ENCODE data around the gene ADCK1. TPM values are rescaled to one million over a fixed set of nuclear protein-coding genes. Genes with fewer than 3 reads are reported as not detected.

ADCK1 gene
- total and polyA plus RNA-seq, 9 of the 15 experiments (the other 6 are each of a cell fraction or from before 2014, with no cell fraction given): 2.8 to 8.9 (median 4.3) TPM

DNA sequence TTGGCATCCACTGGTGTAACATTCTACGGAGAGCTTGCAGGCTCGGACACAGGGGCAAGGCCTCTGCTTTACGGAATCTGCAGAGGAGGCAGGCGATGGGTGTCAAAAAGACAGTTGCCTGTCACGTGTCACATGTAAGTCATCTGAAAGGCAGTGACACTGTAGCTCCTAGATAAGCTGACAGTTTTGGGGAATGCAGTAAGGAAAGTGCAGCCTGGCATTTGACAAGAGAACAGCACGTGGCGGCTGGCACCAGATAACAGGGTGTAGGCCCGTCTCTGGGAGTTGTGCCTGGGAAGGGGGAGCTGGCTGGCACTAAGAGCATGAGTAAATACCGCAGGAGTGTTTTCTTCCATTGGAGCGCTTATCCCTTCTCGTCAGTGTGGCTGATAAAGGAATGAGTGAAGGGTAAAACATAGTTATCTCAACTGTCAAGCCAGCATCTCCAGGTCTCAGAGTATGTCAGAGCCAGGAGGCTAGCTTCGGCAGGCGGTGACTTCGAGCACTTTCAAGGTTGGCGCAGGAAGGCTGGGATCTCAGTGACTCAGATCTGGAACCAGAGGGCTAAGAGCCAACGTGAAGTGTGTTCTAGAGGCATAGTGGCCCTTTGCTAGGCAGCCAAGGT lies 26.1 kb downstream of the ADCK1 start (continued):
- TF ChIP-seq JUN (IDR thresholded peaks at IDR 0.05; ENCODE audit: borderline replicate concordance, low read depth, low read length) (no peak), JUN (CRISPR knock-in tag; IDR thresholded peaks at IDR 0.05; ENCODE audit: borderline replicate concordance) (no peak), SIN3B (IDR thresholded peaks at IDR 0.05; ENCODE audit: low read depth) (no peak), CREM (IDR thresholded peaks at IDR 0.05; ENCODE audit: low read depth) (peak; percentile 69), CEBPG (CRISPR knock-in tag; IDR thresholded peaks at IDR 0.05) (no peak), CEBPG (tag; conservative IDR thresholded peaks at IDR 0.05 in 1 of 2, IDR thresholded peaks at IDR 0.05 in 1 of 2) (no peak), ZNF589 (CRISPR knock-in tag; IDR thresholded peaks at IDR 0.05; ENCODE audit: low read depth) (peak; percentile 68; the same call in 1 of the 2 replicates), POLR2G (IDR thresholded peaks at IDR 0.05; ENCODE audit: low read depth, low read length) (no peak), POLR2AphosphoS2 (IDR thresholded peaks at IDR 0.05; ENCODE audit: low read length) (no peak), IRF2 (CRISPR knock-in tag; IDR thresholded peaks at IDR 0.05) (no peak), SMARCB1 (IDR thresholded peaks at IDR 0.05; ENCODE audit: insufficient read length, low read depth) (no peak), NR2C1 (IDR thresholded peaks at IDR 0.05) (no peak), NR2C1 (tag; IDR thresholded peaks at IDR 0.05) (peak; percentile 59), ZNF76 (CRISPR knock-in tag; IDR thresholded peaks at IDR 0.05; ENCODE audit: borderline replicate concordance) (peak; percentile 44; the same call in 1 of the 2 replicates), KLF6 (CRISPR knock-in tag; IDR thresholded peaks at IDR 0.05; ENCODE audit: borderline replicate concordance) (no peak), ZNF707 (CRISPR knock-in tag; conservative IDR thresholded peaks at IDR 0.05) (no peak), ADNP (tag; IDR thresholded peaks at IDR 0.05) (no peak), NFYB (IDR thresholded peaks at IDR 0.05; ENCODE audit: extremely low read depth, insufficient read length) (no peak), NFE2 (IDR thresholded peaks at IDR 0.05; ENCODE audit: low read depth) (no peak), ZFP1 (CRISPR knock-in tag; IDR thresholded peaks at IDR 0.05) (peak; percentile 28; the same call in 1 of the 2 replicates), MED1 (CRISPR knock-in tag; IDR thresholded peaks at IDR 0.05; ENCODE audit: borderline replicate concordance) (no peak), NCOA6 (IDR thresholded peaks at IDR 0.05) (no peak), HMGXB4 (CRISPR knock-in tag; IDR thresholded peaks at IDR 0.05) (no peak), MTF1 (CRISPR knock-in tag; IDR thresholded peaks at IDR 0.05; ENCODE audit: borderline replicate concordance) (0 out of 2 replicates have a peak, but pooled peaks have one; percentile 37)
- TF ChIP-seq, protein P1, sequence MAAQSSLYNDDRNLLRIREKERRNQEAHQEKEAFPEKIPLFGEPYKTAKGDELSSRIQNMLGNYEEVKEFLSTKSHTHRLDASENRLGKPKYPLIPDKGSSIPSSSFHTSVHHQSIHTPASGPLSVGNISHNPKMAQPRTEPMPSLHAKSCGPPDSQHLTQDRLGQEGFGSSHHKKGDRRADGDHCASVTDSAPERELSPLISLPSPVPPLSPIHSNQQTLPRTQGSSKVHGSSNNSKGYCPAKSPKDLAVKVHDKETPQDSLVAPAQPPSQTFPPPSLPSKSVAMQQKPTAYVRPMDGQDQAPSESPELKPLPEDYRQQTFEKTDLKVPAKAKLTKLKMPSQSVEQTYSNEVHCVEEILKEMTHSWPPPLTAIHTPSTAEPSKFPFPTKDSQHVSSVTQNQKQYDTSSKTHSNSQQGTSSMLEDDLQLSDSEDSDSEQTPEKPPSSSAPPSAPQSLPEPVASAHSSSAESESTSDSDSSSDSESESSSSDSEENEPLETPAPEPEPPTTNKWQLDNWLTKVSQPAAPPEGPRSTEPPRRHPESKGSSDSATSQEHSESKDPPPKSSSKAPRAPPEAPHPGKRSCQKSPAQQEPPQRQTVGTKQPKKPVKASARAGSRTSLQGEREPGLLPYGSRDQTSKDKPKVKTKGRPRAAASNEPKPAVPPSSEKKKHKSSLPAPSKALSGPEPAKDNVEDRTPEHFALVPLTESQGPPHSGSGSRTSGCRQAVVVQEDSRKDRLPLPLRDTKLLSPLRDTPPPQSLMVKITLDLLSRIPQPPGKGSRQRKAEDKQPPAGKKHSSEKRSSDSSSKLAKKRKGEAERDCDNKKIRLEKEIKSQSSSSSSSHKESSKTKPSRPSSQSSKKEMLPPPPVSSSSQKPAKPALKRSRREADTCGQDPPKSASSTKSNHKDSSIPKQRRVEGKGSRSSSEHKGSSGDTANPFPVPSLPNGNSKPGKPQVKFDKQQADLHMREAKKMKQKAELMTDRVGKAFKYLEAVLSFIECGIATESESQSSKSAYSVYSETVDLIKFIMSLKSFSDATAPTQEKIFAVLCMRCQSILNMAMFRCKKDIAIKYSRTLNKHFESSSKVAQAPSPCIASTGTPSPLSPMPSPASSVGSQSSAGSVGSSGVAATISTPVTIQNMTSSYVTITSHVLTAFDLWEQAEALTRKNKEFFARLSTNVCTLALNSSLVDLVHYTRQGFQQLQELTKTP (IDR thresholded peaks at IDR 0.05; ENCODE audit: low read depth in 1 of 2, partially characterized antibody in 2 of 2): peak in 1 of 2 experiments; percentile 41

Measured in K562 (cell line).